Kidney (tissue), 14 donors: ENCODE results near the gene TTLL13. TPM values are rescaled to one million over a fixed set of nuclear protein-coding genes. Genes with fewer than 3 reads are reported as not detected.

ENCODE experiments used
- DNase-seq, 5 donors: peaks; one replicate each; pipeline ENCODE4 v3.0.0-alpha.2; 2013 to 2020
- FAIRE-seq: peaks from 2 replicates; lab custom pipeline; 2012; peaks lifted over from hg19 to GRCh38; lab: Jason Lieb, UNC
- H3K27ac ChIP-seq, 2 donors: one replicate each; pipeline ENCODE4 v1.7.0; 2013; ENCODE audit warnings: low read depth in 2 of 2, low read length in 2 of 2, inconsistent platforms in 1 of 2
- H3K27me3 ChIP-seq: one replicate; pipeline ENCODE4 v1.7.1; 2013; ENCODE audit warnings: low read length, inconsistent platforms; ENCODE audit not compliant: control insufficient read depth, insufficient read depth
- H3K36me3 ChIP-seq, 3 donors: one replicate each; pipeline versions ENCODE4 v1.7.0 to v1.7.1; 2013; ENCODE audit warnings: low read length in 3 of 3, control low read depth in 1 of 3, inconsistent platforms in 1 of 3; ENCODE audit not compliant: insufficient read depth in 3 of 3, control insufficient read depth in 2 of 3
- H3K4me1 ChIP-seq, 3 donors: one replicate each; pipeline versions ENCODE4 v1.7.0 to v1.7.1; 2013; ENCODE audit warnings: low read length in 3 of 3, inconsistent platforms in 1 of 3, low read depth in 1 of 3; ENCODE audit not compliant: control insufficient read depth in 2 of 3, insufficient read depth in 2 of 3
- H3K4me3 ChIP-seq, 3 donors: one replicate each; pipeline versions ENCODE4 v1.7.0 to v1.8.1; 2013; ENCODE audit warnings: low read length in 3 of 3, control low read depth in 1 of 3, inconsistent platforms in 1 of 3
- H3K9ac ChIP-seq, 3 donors: one replicate each; pipeline versions ENCODE4 v1.7.0 to v1.7.1; 2013; ENCODE audit warnings: low read length in 3 of 3, control low read depth in 1 of 3, inconsistent platforms in 1 of 3
- H3K9me3 ChIP-seq, 3 donors: one replicate each; pipeline versions ENCODE4 v1.7.0 to v1.7.1; 2013; ENCODE audit warnings: low read length in 3 of 3, control low read depth in 1 of 3, inconsistent platforms in 1 of 3; ENCODE audit not compliant: control insufficient read depth in 2 of 3, insufficient read depth in 1 of 3
- CTCF ChIP-seq: IDR thresholded peaks from 3 replicates; pipeline ENCODE4 v1.5.1; 2012; ENCODE audit warnings: mild to moderate bottlenecking, moderate library complexity, borderline replicate concordance; ENCODE audit not compliant: insufficient read depth; ENCODE audit errors: extremely low read depth
- intact Hi-C: fragments of 100-400 bp; cut with DNase I; formaldehyde crosslinking; loops from one replicate; pipeline ENCODE4 v1.11.1; 2022
- polyA plus RNA-seq: library from polyadenylated mRNA; stranded (reverse); fragments of 350-450 nt; fragmentation: Illumina TruSeq; extraction: RNeasy Lipid Tissue Mini Kit (QIAGEN cat#74804); gene quantifications from one replicate; pipeline ENCODE4 v1.2.3, GENCODE V29; 2014; ENCODE audit warnings: low read depth, low replicate concordance; ENCODE audit not compliant: insufficient read depth
- total RNA-seq: library from RNA; stranded (reverse); fragmentation: NEBNext Ultra II Directional; extraction: Animal tissue kit (Norgen Biotek cat#: 25700); gene quantifications from one replicate; pipeline ENCODE4 v1.2.1, GENCODE V29; 2021
- donor health status: control.
- donor health status: control.
- donor health status: control.
- donor health status: control.
- donor health status: control.
- donor health status: DM: yes; HTN: yes; CAD: no.
- donor health status: Normal renal cell carcinoma (clear cell type).

TTLL13 gene
- total and polyA plus RNA-seq, 2 donors from 2014 or later, result 0.54 to 0.88 TPM

GRCh38 chr15:90210593-90210992 is 38.8 kb upstream of the TTLL13 start:
- FAIRE-seq (no peak), DNase-seq (no peak)
- Histone ChIP-seq H3K27ac (peak overlapping the region; percentile 79 to 85), H3K4me1 (peaks cover 0 to 25% (median 20%) of the 10 kb centered on the region in 3 donors), H3K9ac (no peak overlapping the region), H3K27me3 (no peaks in the 10 kb centered on the region), H3K4me3 (no peak overlapping the region), H3K9me3 (no peaks in the 10 kb centered on the region), H3K36me3 (peaks cover 0 to 4% (median 0%) of the 10 kb centered on the region in 3 donors)
- no peak for TF ChIP-seq CTCF
- intact Hi-C loops, result no loop called here

DNA sequence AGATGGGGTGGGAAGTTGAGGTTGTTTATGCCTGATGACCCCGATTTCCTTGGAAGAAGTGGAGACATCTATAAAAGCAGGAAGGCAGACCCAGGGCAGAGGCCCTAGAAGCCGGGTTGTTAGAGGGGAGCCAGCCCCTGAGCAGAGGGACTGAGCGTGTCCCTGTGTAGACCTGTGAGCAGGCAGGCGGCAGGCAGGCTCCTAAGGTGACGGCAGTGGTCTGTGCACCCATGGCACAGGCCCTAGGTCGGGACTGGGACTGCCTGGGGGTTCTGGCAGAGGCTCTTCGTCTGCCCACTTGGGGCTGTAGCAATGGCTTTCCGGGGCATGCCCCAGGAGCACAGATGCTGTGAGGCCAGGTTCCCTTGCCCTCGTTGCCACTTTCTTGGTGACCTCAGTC is 38.3 kb upstream of the TTLL13 start:
- no peak overlapping the region for H3K4me3 ChIP-seq
- DNase-seq (no peak), FAIRE-seq (no peak)
- H3K9ac ChIP-seq, result peak overlapping the region in 1 of 3 donors; percentile 35
- intact Hi-C loops, result no loop called here
- peaks cover 0 to 25% (median 20%) of the 10 kb centered on the region in 3 donors for H3K4me1 ChIP-seq
- H3K27ac ChIP-seq, result peak overlapping the region; percentile 79 to 85
- no peaks in the 10 kb centered on the region for H3K9me3 ChIP-seq
- peaks cover 0 to 4% (median 0%) of the 10 kb centered on the region in 3 donors for H3K36me3 ChIP-seq
- no peak for TF ChIP-seq CTCF
- no peaks in the 10 kb centered on the region for H3K27me3 ChIP-seq

DNA sequence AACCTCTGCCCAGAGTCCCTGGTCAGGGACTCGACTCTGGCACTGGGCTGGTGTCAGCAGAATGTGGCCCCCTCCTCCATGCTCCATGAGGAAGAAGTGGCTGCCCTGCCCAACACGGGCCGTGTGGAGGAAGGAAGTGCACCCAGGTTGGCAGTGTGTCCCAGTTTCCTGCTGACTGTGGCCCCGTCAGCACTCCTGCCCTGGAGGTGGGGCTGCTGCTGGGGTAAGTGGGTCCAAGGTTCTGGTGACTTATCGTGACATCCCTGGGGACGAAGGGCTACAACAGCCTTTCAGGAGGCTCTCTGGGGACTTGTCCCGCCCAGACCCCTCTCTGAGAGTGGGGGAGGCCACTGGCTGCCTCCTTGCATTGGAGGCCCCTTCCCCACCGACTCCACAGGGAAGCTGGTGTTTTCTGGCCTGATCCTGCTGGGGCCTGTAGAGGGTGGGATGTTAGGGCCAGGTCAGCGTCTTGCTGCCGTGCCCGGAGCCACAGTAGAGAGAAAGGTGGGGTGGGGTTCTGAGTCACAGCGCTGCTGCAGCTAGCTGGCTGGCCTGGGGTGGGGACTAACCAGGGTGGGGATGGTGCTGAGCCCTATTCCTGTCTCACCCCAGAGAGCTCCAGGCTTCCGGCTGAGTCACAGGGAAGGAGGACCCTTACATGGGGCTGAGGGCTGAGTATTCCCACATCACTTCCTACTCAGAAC is 37.8 kb upstream of the TTLL13 start:
- intact Hi-C loops, result no loop called here
- no peak for FAIRE-seq
- no peak for TF ChIP-seq CTCF
- H3K9ac ChIP-seq, result peak overlapping the region in 1 of 3 donors; percentile 35
- DNase-seq, result peak in 1 of 5 donors; percentile 94
- no peaks in the 10 kb centered on the region for H3K27me3 ChIP-seq
- no peaks in the 10 kb centered on the region for H3K9me3 ChIP-seq
- peaks cover 0 to 25% (median 20%) of the 10 kb centered on the region in 3 donors for H3K4me1 ChIP-seq
- peak overlapping the region; percentile 79 to 85 for H3K27ac ChIP-seq
- H3K4me3 ChIP-seq, result no peak overlapping the region
- H3K36me3 ChIP-seq, result peaks cover 0 to 2% (median 0%) of the 10 kb centered on the region in 3 donors
